NCI-H524 (cell line): ENCODE data around the gene KIF1B.

Experiments
- DNase-seq, 2 experiments: peaks; one replicate each; lab custom pipeline; 2025; lab: John Stamatoyannopoulos, UW

Gene KIF1B

DNA sequence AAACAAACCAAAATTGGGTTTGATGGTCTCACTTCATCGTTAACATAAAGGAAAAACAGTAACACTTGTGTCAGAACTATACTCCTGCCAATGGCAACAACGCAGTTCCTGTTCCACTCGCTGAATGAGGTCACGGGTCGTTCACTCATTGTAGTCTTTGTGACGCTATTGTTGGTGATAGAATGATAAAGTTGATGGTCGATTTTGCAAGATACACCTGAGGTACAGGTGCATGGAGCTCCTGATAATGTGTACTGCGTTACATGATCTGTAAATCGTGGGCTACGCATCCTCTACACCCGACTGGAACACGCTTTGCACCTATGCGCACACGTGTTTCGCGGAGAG lies 219.5 kb downstream of the KIF1B start:
- no peak for DNase-seq

DNA sequence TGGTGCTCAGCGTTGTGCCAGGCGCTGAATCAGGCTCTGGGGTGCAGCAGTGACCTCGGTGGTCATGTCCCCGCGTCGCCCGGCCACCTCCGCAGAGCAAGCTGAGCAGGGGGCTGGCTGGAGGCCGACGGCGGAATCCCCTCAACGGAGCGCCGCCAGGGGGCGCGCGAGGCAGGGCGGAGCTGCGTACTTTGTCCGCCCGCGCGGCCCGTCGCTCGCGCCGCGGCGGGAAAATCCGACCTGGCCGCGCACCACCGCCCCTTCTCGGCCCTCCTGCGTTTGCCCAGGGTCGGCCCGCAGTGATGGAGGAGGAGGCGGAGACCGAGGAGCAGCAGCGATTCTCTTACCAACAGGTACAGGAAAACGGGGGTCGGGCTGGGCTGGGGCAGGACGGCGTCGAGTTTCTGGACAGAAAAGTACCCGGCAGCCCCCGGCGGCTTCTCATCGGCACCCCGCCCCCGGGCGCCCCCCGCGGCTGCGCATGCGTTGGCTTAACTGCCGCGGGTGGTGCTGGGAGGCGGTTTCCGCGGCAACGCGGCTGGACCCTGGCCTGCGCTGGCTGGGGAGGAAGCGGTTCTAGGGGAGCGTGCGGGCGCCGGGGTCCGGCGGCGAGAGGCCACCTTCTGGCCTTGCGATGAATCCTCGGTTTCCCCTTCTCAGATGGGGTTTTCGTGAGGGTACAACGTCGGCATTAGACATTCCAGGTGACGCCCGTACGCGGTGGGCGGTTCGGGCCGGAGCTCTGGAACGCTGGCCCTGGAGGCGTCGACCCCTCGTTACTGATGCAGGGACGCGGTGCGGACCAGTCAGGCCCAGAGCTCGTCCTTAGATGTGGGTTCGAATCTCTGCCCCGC lies 220.1 kb downstream of the KIF1B start, which contains the start of gene CENPS:
Gene CENPS (plus strand): TSS at position 218 of the 854 bp plus-strand sequence. CDS start 85 bp downstream, at position 303.
- peak; percentile 43 to 80 for DNase-seq
